ENCODE data around the gene ADCY6. TPM values are rescaled to one million over a fixed set of nuclear protein-coding genes. Genes with fewer than 3 reads are reported as not detected.

The ADCY6 gene
- polyA plus RNA-seq, 3 donors, result 0.03 to 0.29 TPM; not detected in 1

- Histone ChIP-seq H3K4me2 (replicated peaks; ENCODE audit: extremely low read depth, low read length, poor library complexity, severe bottlenecking) (no peak overlapping the region), H3K9me3 (replicated peaks in 1 of 2; ENCODE audit: control insufficient read depth in 1 of 2, insufficient read depth in 1 of 2, low read length in 2 of 2) (no peaks in the 10 kb centered on the region), H3K9ac (ENCODE audit: insufficient read depth, low read length, poor library complexity, severe bottlenecking) (no peak overlapping the region), H3K4me3 (replicated peaks in 1 of 3; ENCODE audit: low read depth in 2 of 3, low read length in 3 of 3) (no peak overlapping the region), H2AFZ (ENCODE audit: insufficient read depth, low read depth, low read length, poor library complexity, severe bottlenecking) (no peak overlapping the region), H3K79me2 (ENCODE audit: insufficient read depth, low read length) (no peaks in the 10 kb centered on the region), H3K4me1 (ENCODE audit: control insufficient read depth in 1 of 2, insufficient read depth in 2 of 2, low read length in 2 of 2) (peaks cover 9 to 10% of the 10 kb centered on the region in 2 donors), H3K36me3 (replicated peaks in 1 of 2; ENCODE audit: control insufficient read depth in 1 of 2, insufficient read depth in 2 of 2, low read length in 2 of 2) (no peaks in the 10 kb centered on the region), H3K27ac (ENCODE audit: low read depth in 1 of 2, low read length in 2 of 2) (no peak overlapping the region), H4K20me1 (ENCODE audit: insufficient read depth, low read length) (no peaks in the 10 kb centered on the region), H3K27me3 (ENCODE audit: control insufficient read depth in 2 of 2, insufficient read depth in 2 of 2, low read length in 2 of 2) (no peaks in the 10 kb centered on the region)
- Mint-ChIP-seq H3K27me3 (ENCODE audit: low read depth in 3 of 3) (peaks cover 0 to under 1% (median 0%) of the 10 kb centered on the region in 3 donors), H3K9me3 (peaks cover 0 to 2% (median 0%) of the 10 kb centered on the region in 7 donors), H3K4me3 (no peak overlapping the region), H3K36me3 (no peaks in the 10 kb centered on the region), H3K4me1 (peaks cover 10% of the 10 kb centered on the region), H3K27ac (no peak overlapping the region)
- WGBS (ENCODE audit: insufficient coverage), result 97% methylated on average over 9 of the region's 10 CpGs
- DNase-seq, result no peak
- intact Hi-C loops (cut with micrococcal nuclease), result no loop called here
- TF ChIP-seq, protein P1, sequence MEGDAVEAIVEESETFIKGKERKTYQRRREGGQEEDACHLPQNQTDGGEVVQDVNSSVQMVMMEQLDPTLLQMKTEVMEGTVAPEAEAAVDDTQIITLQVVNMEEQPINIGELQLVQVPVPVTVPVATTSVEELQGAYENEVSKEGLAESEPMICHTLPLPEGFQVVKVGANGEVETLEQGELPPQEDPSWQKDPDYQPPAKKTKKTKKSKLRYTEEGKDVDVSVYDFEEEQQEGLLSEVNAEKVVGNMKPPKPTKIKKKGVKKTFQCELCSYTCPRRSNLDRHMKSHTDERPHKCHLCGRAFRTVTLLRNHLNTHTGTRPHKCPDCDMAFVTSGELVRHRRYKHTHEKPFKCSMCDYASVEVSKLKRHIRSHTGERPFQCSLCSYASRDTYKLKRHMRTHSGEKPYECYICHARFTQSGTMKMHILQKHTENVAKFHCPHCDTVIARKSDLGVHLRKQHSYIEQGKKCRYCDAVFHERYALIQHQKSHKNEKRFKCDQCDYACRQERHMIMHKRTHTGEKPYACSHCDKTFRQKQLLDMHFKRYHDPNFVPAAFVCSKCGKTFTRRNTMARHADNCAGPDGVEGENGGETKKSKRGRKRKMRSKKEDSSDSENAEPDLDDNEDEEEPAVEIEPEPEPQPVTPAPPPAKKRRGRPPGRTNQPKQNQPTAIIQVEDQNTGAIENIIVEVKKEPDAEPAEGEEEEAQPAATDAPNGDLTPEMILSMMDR (IDR thresholded peaks at IDR 0.05), result no peak
Measured at GRCh38 chr12:48770756-48771155, 18.1 kb downstream of the ADCY6 start.

DNA sequence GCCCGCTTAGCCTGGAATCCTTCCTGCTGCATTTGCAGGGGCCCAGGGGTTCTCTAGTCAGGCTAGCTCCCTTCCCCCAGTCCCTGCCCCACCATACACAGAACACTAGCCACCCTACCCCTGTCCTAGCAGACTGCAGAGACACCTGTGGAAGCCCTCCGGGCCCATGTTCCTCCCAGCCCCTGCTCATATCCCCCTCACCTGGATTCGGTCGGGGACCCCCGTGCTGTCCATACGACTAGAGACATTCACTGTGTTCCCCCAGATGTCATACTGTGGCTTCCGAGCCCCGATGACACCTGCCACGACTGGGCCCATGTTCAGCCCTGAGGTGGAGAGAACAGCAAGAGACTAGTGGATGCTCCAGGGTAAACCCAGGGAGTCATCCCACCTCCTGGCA lies 20.2 kb downstream of the ADCY6 start:
- H4K20me1 ChIP-seq (ENCODE audit: insufficient read depth, low read length), result no peaks in the 10 kb centered on the region
- no peak overlapping the region for H2AFZ ChIP-seq (ENCODE audit: insufficient read depth, low read depth, low read length, poor library complexity, severe bottlenecking)
- peaks cover 23% of the 10 kb centered on the region in 2 donors for H3K4me1 ChIP-seq (ENCODE audit: control insufficient read depth in 1 of 2, insufficient read depth in 2 of 2, low read length in 2 of 2)
- Mint-ChIP-seq H3K27me3 (ENCODE audit: low read depth in 3 of 3) (peaks cover 0 to 4% (median 0%) of the 10 kb centered on the region in 3 donors), H3K9me3 (peaks cover 0 to 2% (median 0%) of the 10 kb centered on the region in 7 donors), H3K4me3 (no peak overlapping the region), H3K36me3 (no peaks in the 10 kb centered on the region), H3K4me1 (peaks cover 26% of the 10 kb centered on the region), H3K27ac (no peak overlapping the region)
- H3K36me3 ChIP-seq (replicated peaks in 1 of 2; ENCODE audit: control insufficient read depth in 1 of 2, insufficient read depth in 2 of 2, low read length in 2 of 2), result no peaks in the 10 kb centered on the region
- whole genome bisulfite sequencing (ENCODE audit: insufficient coverage), result 97% methylated on average over 5 of the region's 9 CpGs
- intact Hi-C loops (cut with micrococcal nuclease), result no loop called here
- H3K27me3 ChIP-seq (ENCODE audit: control insufficient read depth in 2 of 2, insufficient read depth in 2 of 2, low read length in 2 of 2), result no peaks in the 10 kb centered on the region
- H3K79me2 ChIP-seq (ENCODE audit: insufficient read depth, low read length), result no peaks in the 10 kb centered on the region
- no peaks in the 10 kb centered on the region for H3K9me3 ChIP-seq (replicated peaks in 1 of 2; ENCODE audit: control insufficient read depth in 1 of 2, insufficient read depth in 1 of 2, low read length in 2 of 2)
- H3K27ac ChIP-seq (ENCODE audit: low read depth in 1 of 2, low read length in 2 of 2), result no peak overlapping the region
- H3K4me3 ChIP-seq (replicated peaks in 1 of 3; ENCODE audit: low read depth in 2 of 3, low read length in 3 of 3), result no peak overlapping the region
- H3K9ac ChIP-seq (ENCODE audit: insufficient read depth, low read length, poor library complexity, severe bottlenecking), result peak overlapping the region; percentile 4
- H3K4me2 ChIP-seq (replicated peaks; ENCODE audit: extremely low read depth, low read length, poor library complexity, severe bottlenecking), result no peak overlapping the region
- no peak for DNase-seq
- TF ChIP-seq, protein P1 (IDR thresholded peaks at IDR 0.05), result no peak

All from CD14-positive monocyte (primary cell).